GM12801 (cell line): ENCODE measurements around the gene CD58.

Experiments used
- CTCF ChIP-seq: IDR thresholded peaks from one replicate; pipeline ENCODE4 v1.5.1; 2011; ENCODE audit warnings: control low read depth; ENCODE audit not compliant: insufficient read length; ENCODE audit errors: extremely low read depth

The CD58 gene

GRCh38 chr1:116518400-116518799 is 52.4 kb downstream of the CD58 start:
- TF ChIP-seq CTCF, result no peak

GRCh38 chr1:116516631-116517030 is 54.2 kb downstream of the CD58 start:
- no peak for TF ChIP-seq CTCF

GRCh38 chr1:116515702-116516101 is 55.1 kb downstream of the CD58 start:
- no peak for TF ChIP-seq CTCF

GRCh38 chr1:116514708-116515525 is 55.9 kb downstream of the CD58 start:
- no peak for TF ChIP-seq CTCF

GRCh38 chr1:116513956-116514355 is 56.9 kb downstream of the CD58 start:
- no peak for TF ChIP-seq CTCF

- no peak for TF ChIP-seq CTCF
Observed at GRCh38 chr1:116511459-116512019, 59.3 kb downstream of the CD58 start.

- no peak for TF ChIP-seq CTCF
Observed at GRCh38 chr1:116510361-116510760, 60.5 kb downstream of the CD58 start.
